Transverse colon (tissue), 4 donors: Measurements from ENCODE around the gene ZFTA.

Experiments used
- CTCF ChIP-seq, 5 experiments: fragments of 200-600 bp in 3 of 5; fragments of 450-650 bp in 2 of 5; sonication (generic) in 3 of 5; IDR thresholded peaks; 1 replicate in 2 of 5; 2 replicates in 3 of 5; pipeline ENCODE4 v1.5.1; 2016 to 2017; ENCODE audit warnings: antibody characterized with exemption in 5 of 5, inconsistent platforms in 3 of 5, mild to moderate bottlenecking in 2 of 5, moderate library complexity in 1 of 5
- EP300 ChIP-seq: sonication (generic); formaldehyde crosslinking; IDR thresholded peaks from one replicate; pipeline ENCODE4 v1.6.1; 2017; ENCODE audit warnings: antibody characterized with exemption, low read depth
- POLR2A ChIP-seq: fragments of 450-650 bp; IDR thresholded peaks from one replicate; pipeline ENCODE4 v1.6.1; 2016; ENCODE audit warnings: antibody characterized with exemption, mild to moderate bottlenecking, moderate library complexity
- POLR2AphosphoS5 ChIP-seq, 3 donors: sonication (generic); formaldehyde crosslinking; IDR thresholded peaks; one replicate each; pipeline ENCODE4 v1.6.1; 2016; ENCODE audit warnings: antibody characterized with exemption in 3 of 3

- TF ChIP-seq CTCF (IDR thresholded peaks at IDR 0.05), result no peak
- TF ChIP-seq POLR2AphosphoS5 (IDR thresholded peaks at IDR 0.05), result no peak
- no peak for TF ChIP-seq POLR2A
- TF ChIP-seq EP300, result no peak
These were observed 48.0 kb downstream of the ZFTA start for GRCh38 chr11:63720611-63721010.
